DOHH2 (cell line): Measurements from ENCODE around the gene NAALADL2.

ENCODE experiments used
- H3F3A ChIP-seq: fragments of 200-600 bp; sonication (generic), shearing (Covaris generic); 2 replicates; pipeline ENCODE4 v1.6.0; 2016; ENCODE audit warnings: antibody characterized with exemption, mild to moderate bottlenecking; ENCODE audit not compliant: control insufficient read depth, insufficient read depth
- H3K27ac ChIP-seq: fragments of 200-600 bp; sonication (generic); 2 replicates; pipeline ENCODE4 v1.5.1; 2014; ENCODE audit warnings: low read depth, mild to moderate bottlenecking, low read length, moderate library complexity
- H3K27me3 ChIP-seq: fragments of 200-600 bp; sonication (generic); 2 replicates; pipeline ENCODE4 v1.6.1; 2014; ENCODE audit warnings: mild to moderate bottlenecking, low read length, mixed read lengths; ENCODE audit not compliant: control insufficient read depth
- H3K36me3 ChIP-seq: fragments of 200-600 bp; sonication (generic); 2 replicates; pipeline ENCODE4 v1.6.1; 2014; ENCODE audit warnings: mild to moderate bottlenecking, low read length, moderate library complexity, mixed read lengths; ENCODE audit not compliant: control insufficient read depth
- H3K4me1 ChIP-seq: fragments of 200-600 bp; sonication (generic); 2 replicates; pipeline ENCODE4 v1.6.1; 2014; ENCODE audit warnings: mild to moderate bottlenecking, low read length, mixed read lengths; ENCODE audit not compliant: control insufficient read depth
- H3K4me2 ChIP-seq: fragments of 200-600 bp; sonication (generic); 2 replicates; pipeline ENCODE4 v1.6.0; 2014; ENCODE audit warnings: mild to moderate bottlenecking, low read length, moderate library complexity
- H3K4me3 ChIP-seq: fragments of 200-600 bp; sonication (generic); 2 replicates; pipeline ENCODE4 v1.5.1; 2014; ENCODE audit warnings: mild to moderate bottlenecking, low read length, mixed read lengths
- H3K79me2 ChIP-seq: fragments of 200-600 bp; sonication (generic); 2 replicates; pipeline ENCODE4 v1.6.1; 2014; ENCODE audit warnings: mild to moderate bottlenecking, low read length, mixed read lengths; ENCODE audit not compliant: control insufficient read depth
- H3K9me2 ChIP-seq: fragments of 200-600 bp; sonication (generic); replicated peaks from 2 replicates; pipeline ENCODE4 v1.6.1; 2014; ENCODE audit warnings: mild to moderate bottlenecking, low read length, mixed read lengths; ENCODE audit not compliant: control insufficient read depth
- H3K9me3 ChIP-seq: fragments of 200-600 bp; sonication (generic); 2 replicates; pipeline ENCODE4 v1.6.1; 2014; ENCODE audit warnings: antibody characterized with exemption, low read length, mixed read lengths; ENCODE audit not compliant: control insufficient read depth, insufficient read depth
- H4K20me1 ChIP-seq: fragments of 200-600 bp; sonication (generic); 2 replicates; pipeline ENCODE4 v1.6.0; 2014; ENCODE audit warnings: low read depth, mild to moderate bottlenecking, antibody characterized with exemption, low read length, moderate library complexity; ENCODE audit not compliant: control insufficient read depth, insufficient read depth
- EZH2phosphoT487 ChIP-seq: fragments of 200-600 bp; sonication (generic); IDR thresholded peaks from 2 replicates; pipeline ENCODE4 v1.6.1; 2017; ENCODE audit warnings: borderline replicate concordance, mild to moderate bottlenecking, antibody characterized with exemption, low read length, moderate library complexity, mixed read lengths
- TF ChIP-seq, protein P1 (sequence below): fragments of 200-600 bp; sonication (generic); IDR thresholded peaks from one replicate; pipeline ENCODE4 v1.5.1; 2014; ENCODE audit warnings: antibody characterized with exemption, mild to moderate bottlenecking, low read depth, low read length; ENCODE audit not compliant: poor library complexity, severe bottlenecking

Gene NAALADL2

DNA sequence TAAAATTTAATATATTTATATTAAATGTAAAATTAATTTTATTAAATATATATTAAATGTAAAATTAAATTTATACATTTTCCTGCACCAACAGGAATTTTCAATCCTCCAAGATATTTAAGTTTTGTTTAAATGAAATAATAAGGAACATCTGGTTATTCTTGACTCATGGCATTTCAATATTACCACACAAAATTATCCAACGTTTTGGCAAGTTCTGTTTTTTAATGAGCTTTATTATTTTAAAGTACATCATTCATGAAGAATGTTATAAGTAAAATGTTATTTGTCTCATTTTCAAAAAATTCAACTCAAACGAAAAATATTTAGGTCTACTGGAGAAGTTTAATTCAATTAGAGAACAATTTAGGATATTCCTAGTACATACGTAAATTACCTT is 811.4 kb downstream of the NAALADL2 start:
- Histone ChIP-seq H3K4me1 (no peaks in the 10 kb centered on the region), H3K4me2 (no peak overlapping the region), H3K9me3 (no peaks in the 10 kb centered on the region), H3K79me2 (no peaks in the 10 kb centered on the region), H3K9me2 (no peaks in the 10 kb centered on the region), H3K27me3 (no peaks in the 10 kb centered on the region), H3K4me3 (no peak overlapping the region), H3K36me3 (no peaks in the 10 kb centered on the region), H3K27ac (no peak overlapping the region), H3F3A (no peaks in the 10 kb centered on the region), H4K20me1 (no peaks in the 10 kb centered on the region)
- TF ChIP-seq, protein P1, sequence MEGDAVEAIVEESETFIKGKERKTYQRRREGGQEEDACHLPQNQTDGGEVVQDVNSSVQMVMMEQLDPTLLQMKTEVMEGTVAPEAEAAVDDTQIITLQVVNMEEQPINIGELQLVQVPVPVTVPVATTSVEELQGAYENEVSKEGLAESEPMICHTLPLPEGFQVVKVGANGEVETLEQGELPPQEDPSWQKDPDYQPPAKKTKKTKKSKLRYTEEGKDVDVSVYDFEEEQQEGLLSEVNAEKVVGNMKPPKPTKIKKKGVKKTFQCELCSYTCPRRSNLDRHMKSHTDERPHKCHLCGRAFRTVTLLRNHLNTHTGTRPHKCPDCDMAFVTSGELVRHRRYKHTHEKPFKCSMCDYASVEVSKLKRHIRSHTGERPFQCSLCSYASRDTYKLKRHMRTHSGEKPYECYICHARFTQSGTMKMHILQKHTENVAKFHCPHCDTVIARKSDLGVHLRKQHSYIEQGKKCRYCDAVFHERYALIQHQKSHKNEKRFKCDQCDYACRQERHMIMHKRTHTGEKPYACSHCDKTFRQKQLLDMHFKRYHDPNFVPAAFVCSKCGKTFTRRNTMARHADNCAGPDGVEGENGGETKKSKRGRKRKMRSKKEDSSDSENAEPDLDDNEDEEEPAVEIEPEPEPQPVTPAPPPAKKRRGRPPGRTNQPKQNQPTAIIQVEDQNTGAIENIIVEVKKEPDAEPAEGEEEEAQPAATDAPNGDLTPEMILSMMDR = no peak
- no peak for TF ChIP-seq EZH2phosphoT487

DNA sequence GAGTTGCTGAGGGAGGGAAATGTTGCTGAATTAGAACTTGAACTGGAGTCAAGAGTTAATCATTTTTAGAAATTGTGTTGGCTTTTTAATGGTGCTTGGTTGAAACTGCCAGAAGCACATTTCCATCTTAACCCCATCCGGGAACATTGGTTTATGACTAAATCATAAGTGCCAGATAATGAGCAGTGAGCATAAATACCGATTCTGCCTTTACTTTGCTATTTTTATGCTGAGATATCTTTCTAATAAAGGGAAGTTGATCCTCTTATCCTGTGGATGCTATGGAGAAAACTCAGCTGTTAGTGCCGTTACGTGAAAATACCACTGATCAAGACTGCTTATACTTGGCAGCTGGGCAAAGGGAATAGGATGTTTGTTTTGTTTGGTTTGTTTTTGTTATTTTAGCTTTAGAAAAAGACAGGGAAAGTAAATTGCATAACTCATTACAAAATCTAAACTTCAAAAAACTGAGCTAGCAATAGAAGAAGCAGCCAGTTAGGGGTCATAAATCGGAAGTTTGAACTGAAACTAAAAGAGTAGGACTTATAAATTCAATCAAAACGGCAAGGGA is 813.1 kb downstream of the NAALADL2 start:
- no peak for TF ChIP-seq EZH2phosphoT487
- TF ChIP-seq, protein P1 = no peak
- no peak overlapping the region for H3K4me3 ChIP-seq
- H3K9me2 ChIP-seq = no peaks in the 10 kb centered on the region
- no peaks in the 10 kb centered on the region for H3K4me1 ChIP-seq
- H4K20me1 ChIP-seq = no peaks in the 10 kb centered on the region
- H3K27me3 ChIP-seq = no peaks in the 10 kb centered on the region
- no peak overlapping the region for H3K4me2 ChIP-seq
- no peaks in the 10 kb centered on the region for H3K79me2 ChIP-seq
- H3F3A ChIP-seq = no peaks in the 10 kb centered on the region
- no peaks in the 10 kb centered on the region for H3K36me3 ChIP-seq
- no peaks in the 10 kb centered on the region for H3K9me3 ChIP-seq
- H3K27ac ChIP-seq = no peak overlapping the region

DNA sequence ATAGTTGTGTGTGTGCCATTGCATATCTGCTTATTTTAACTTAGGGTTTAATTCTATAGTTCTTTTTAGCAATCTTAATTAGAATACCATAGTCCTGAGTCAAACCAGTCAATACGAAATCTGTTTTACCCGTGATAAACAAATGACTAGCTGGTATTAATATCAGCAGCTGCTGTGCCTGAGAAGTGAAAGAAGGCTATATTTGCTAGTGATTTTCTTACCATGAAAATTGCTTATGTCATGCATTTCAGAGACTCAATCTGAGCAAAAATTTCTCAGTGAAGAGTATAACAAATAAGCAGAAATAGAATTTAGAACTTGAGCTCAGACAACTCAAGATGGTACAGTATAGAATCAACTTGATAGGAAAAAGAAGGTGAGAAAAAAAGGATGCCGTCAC is 820.4 kb downstream of the NAALADL2 start:
- no peaks in the 10 kb centered on the region for H3F3A ChIP-seq
- H3K4me3 ChIP-seq = no peak overlapping the region
- H3K36me3 ChIP-seq = no peaks in the 10 kb centered on the region
- H3K4me2 ChIP-seq = no peak overlapping the region
- no peaks in the 10 kb centered on the region for H3K9me3 ChIP-seq
- no peaks in the 10 kb centered on the region for H3K9me2 ChIP-seq
- H3K4me1 ChIP-seq = no peaks in the 10 kb centered on the region
- no peaks in the 10 kb centered on the region for H3K79me2 ChIP-seq
- H4K20me1 ChIP-seq = no peaks in the 10 kb centered on the region
- H3K27ac ChIP-seq = no peak overlapping the region
- TF ChIP-seq EZH2phosphoT487 = no peak
- TF ChIP-seq, protein P1 = no peak
- no peaks in the 10 kb centered on the region for H3K27me3 ChIP-seq

DNA sequence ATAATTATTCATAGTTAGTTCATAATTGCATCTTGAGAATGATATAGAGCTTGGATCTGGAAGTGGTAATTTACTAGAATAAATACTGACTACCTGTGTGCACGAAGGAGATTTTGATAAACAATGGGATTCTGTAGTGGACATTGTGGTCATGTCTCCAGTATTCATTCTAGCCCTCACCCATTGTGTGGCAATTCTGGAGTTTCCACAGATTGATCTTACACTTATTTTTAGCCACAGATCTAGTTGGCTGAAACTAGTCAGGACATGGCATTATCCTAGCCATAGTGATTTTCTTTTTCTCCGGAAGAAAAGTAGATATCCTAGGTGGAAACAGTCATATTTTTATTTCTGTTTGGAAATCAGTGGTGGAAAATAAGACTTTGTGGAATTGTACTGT is 833.1 kb downstream of the NAALADL2 start:
- Histone ChIP-seq H3K4me2 (no peak overlapping the region), H3K36me3 (no peaks in the 10 kb centered on the region), H3K9me2 (no peaks in the 10 kb centered on the region), H3K4me3 (no peak overlapping the region), H3K79me2 (no peaks in the 10 kb centered on the region), H3K27ac (no peak overlapping the region), H3F3A (no peaks in the 10 kb centered on the region), H3K9me3 (no peaks in the 10 kb centered on the region), H4K20me1 (no peaks in the 10 kb centered on the region), H3K27me3 (no peaks in the 10 kb centered on the region), H3K4me1 (no peaks in the 10 kb centered on the region)
- no peak for TF ChIP-seq EZH2phosphoT487
